Adipose tissue (tissue), 3 donors: Measurements from ENCODE around the gene PRPF31. TPM values are rescaled to one million over a fixed set of nuclear protein-coding genes. Genes with fewer than 3 reads are reported as not detected.
"Not testable (repeated sequence)": the region's sequence is repeated elsewhere in the genome, so short reads cannot be mapped to it uniquely, and the experiment has no call there.

ENCODE experiments used
- H3K27ac ChIP-seq: one replicate; pipeline ENCODE4 v1.5.1; 2013; ENCODE audit warnings: low read depth, low read length
- WGBS, 3 donors: extraction: QIAGEN DNeasy Blood & Tissue Kit; methylation state at CpG; one replicate each; pipeline ENCODE4 v1.1.7; 2013; 5-methylcytosine and 5-hydroxymethylcytosine counted together
- polyA plus RNA-seq, 3 donors: library from polyadenylated mRNA; stranded (reverse); fragments of 200-250 nt; gene quantifications; one replicate each; pipeline ENCODE4 v1.2.3, GENCODE V29; 2013
- donor health status: healthy with polysubstance abuse.
- donor health status: Bipolar disorder and iron deficiency.
- donor health status: healthy.

The PRPF31 gene
- polyA plus RNA-seq, result 10 to 100 TPM; 21.0 to 47.7 (median 46.6) TPM

GRCh38 chr19:54115109-54116063, at the start of gene PRPF31, which contains the start of gene TFPT:
PRPF31 (plus strand) TSS chr19:54115754; CDS start chr19:54118279, 2,525 bp downstream.
TFPT (minus strand) TSS chr19:54115657; CDS start chr19:54115269, 388 bp downstream.
- H3K27ac ChIP-seq, result no peak within 1 kb of the TSS
- 0 to 1% (median 0%) methylated on average over 60 of the region's 60 CpGs for WGBS, 3 donors

GRCh38 chr19:54069470-54069869, 46.1 kb upstream of the PRPF31 start:
- WGBS, 3 donors, result 48 to 70% (median 69%) methylated on average over 5 of the region's 5 CpGs

GRCh38 chr19:54073829-54074228, 41.7 kb upstream of the PRPF31 start:
- 82 to 87% (median 84%) methylated on average over 10 of the region's 10 CpGs for WGBS, 3 donors
- no peak overlapping the region for H3K27ac ChIP-seq

More at GRCh38 chr19:54069470-54069869, 46.1 kb upstream of the PRPF31 start:
- H3K27ac ChIP-seq, result no peak overlapping the region

- 66 to 68% (median 68%) methylated on average over 9 of the region's 9 CpGs for WGBS, 3 donors
These were observed 40.7 kb upstream of the PRPF31 start for GRCh38 chr19:54074851-54075250.

GRCh38 chr19:54077334-54077733, 38.2 kb upstream of the PRPF31 start:
- 48 to 76% (median 50%) methylated on average over 5 of the region's 5 CpGs for WGBS, 3 donors
- no peak overlapping the region for H3K27ac ChIP-seq

More at GRCh38 chr19:54074851-54075250, 40.7 kb upstream of the PRPF31 start:
- no peak overlapping the region for H3K27ac ChIP-seq

- 68 to 72% (median 69%) methylated on average over 7 of the region's 7 CpGs for WGBS, 3 donors
- no peak within 1 kb of the TSS for H3K27ac ChIP-seq
These were observed 34.5 kb upstream of the PRPF31 start, which contains the start of gene TARM1 for GRCh38 chr19:54081032-54081431. TARM1 (minus strand) TSS chr19:54081365; CDS start chr19:54081340, 25 bp downstream.

- no peak overlapping the region for H3K27ac ChIP-seq
- 60 to 89% (median 88%) methylated on average over 3 of the region's 3 CpGs for WGBS, 3 donors
These were observed 31.1 kb upstream of the PRPF31 start for GRCh38 chr19:54084410-54084809.

GRCh38 chr19:54094426-54095000, 21.0 kb upstream of the PRPF31 start:
- WGBS, 3 donors, result 67 to 84% (median 68%) methylated on average over 17 of the region's 17 CpGs
- H3K27ac ChIP-seq, result no peak overlapping the region

GRCh38 chr19:54095136-54095858, 20.3 kb upstream of the PRPF31 start:
- WGBS, 3 donors, result 71 to 73% (median 73%) methylated on average over 22 of the region's 22 CpGs
- no peak overlapping the region for H3K27ac ChIP-seq

GRCh38 chr19:54095859-54096616, 19.5 kb upstream of the PRPF31 start:
- WGBS, 3 donors, result 1 to 2% (median 1%) methylated on average over 23 to 46 of the region's 46 CpGs
- H3K27ac ChIP-seq, result not testable (repeated sequence)

- no peak overlapping the region for H3K27ac ChIP-seq
- 8 to 11% (median 11%) methylated on average over 14 of the region's 14 CpGs for WGBS, 3 donors
These were observed 18.9 kb upstream of the PRPF31 start for GRCh38 chr19:54096617-54097106.

- no peak overlapping the region for H3K27ac ChIP-seq
- 79 to 81% (median 80%) methylated on average over 10 to 12 of the region's 12 CpGs for WGBS, 3 donors
These were observed 16.2 kb upstream of the PRPF31 start for GRCh38 chr19:54099190-54099902.

- not testable (repeated sequence) for H3K27ac ChIP-seq
- WGBS, 3 donors, result 74 to 86% (median 78%) methylated on average over 9 of the region's 9 CpGs
These were observed 15.7 kb upstream of the PRPF31 start for GRCh38 chr19:54099903-54100255.

GRCh38 chr19:54100561-54100960, 15.0 kb upstream of the PRPF31 start, which contains the start of gene OSCAR:
OSCAR (minus strand) TSS chr19:54100803; CDS start chr19:54100792, 11 bp downstream.
- H3K27ac ChIP-seq, result no peak within 1 kb of the TSS
- WGBS, 3 donors, result 34 to 58% (median 47%) methylated on average over 5 of the region's 5 CpGs

- H3K27ac ChIP-seq, result no peak within 1 kb of the TSS
- 2 to 4% (median 2%) methylated on average over 52 to 54 of the region's 54 CpGs for WGBS, 3 donors
These were observed 13.0 kb upstream of the PRPF31 start, which contains the start of gene NDUFA3 for GRCh38 chr19:54102421-54103169. NDUFA3 (plus strand) TSS chr19:54102855; CDS start chr19:54102879, 24 bp downstream.

GRCh38 chr19:54104998-54105715, 10.4 kb upstream of the PRPF31 start:
- 85 to 89% (median 86%) methylated on average over 11 of the region's 11 CpGs for WGBS, 3 donors
- no peak overlapping the region for H3K27ac ChIP-seq
